Left colon (tissue), 2 donors: ENCODE measurements around the gene ADAM12. TPM values are rescaled to one million over a fixed set of nuclear protein-coding genes. Genes with fewer than 3 reads are reported as not detected.

Experiments
- ATAC-seq: fragments of 200-7000 bp; cut with Tn5 transposase; one replicate; pipeline ENCODE4 v1.9.1; 2020; ENCODE audit warnings: mild to moderate bottlenecking, moderate library complexity
- DNase-seq, 2 donors: peaks; one replicate each; pipeline ENCODE4 v3.0.0-alpha.2; 2020
- intact Hi-C, 2 donors: fragments of 100-400 bp; cut with DNase I in 1 of 2; cut with micrococcal nuclease in 1 of 2; formaldehyde crosslinking; loops; one replicate each; pipeline versions ENCODE4 v1.11.2 to v1.14.0; 2022; cut with DNase I, micrococcal nuclease
- total RNA-seq, 2 donors: library from RNA; stranded (reverse); fragmentation: NEBNext Ultra II Directional; extraction: Animal tissue kit (Norgen Biotek cat#: 25700); gene quantifications; one replicate each; pipeline ENCODE4 v1.2.1, GENCODE V29; 2021
- donor health status: DM: no; HTN: no; CAD: no.
- donor health status: DM: yes; HTN: yes; CAD: no.

The ADAM12 gene
- total RNA-seq, 2 donors from 2014 or later = 0.28 to 0.61 TPM

DNA sequence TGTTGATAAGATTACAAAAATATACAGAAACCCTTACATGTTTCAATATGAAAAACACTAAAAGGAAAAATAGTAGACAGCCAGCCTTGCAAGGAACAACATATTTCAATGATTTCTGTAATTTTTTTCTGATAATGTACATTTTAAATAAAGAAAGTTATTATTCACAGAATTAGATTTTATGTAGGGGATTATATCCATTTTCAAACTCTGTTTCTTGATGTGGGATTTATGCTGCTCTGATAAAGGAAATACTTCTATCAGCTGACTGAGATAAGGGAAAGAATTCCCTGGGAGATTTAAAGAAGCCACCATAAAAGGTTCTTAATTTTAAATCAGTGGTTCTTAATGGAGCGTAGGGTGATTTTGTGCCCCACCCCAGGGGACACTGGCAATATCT lies 180.4 kb downstream of the ADAM12 start:
- no peak for ATAC-seq
- intact Hi-C loops = no loop called here
- DNase-seq = no peak

DNA sequence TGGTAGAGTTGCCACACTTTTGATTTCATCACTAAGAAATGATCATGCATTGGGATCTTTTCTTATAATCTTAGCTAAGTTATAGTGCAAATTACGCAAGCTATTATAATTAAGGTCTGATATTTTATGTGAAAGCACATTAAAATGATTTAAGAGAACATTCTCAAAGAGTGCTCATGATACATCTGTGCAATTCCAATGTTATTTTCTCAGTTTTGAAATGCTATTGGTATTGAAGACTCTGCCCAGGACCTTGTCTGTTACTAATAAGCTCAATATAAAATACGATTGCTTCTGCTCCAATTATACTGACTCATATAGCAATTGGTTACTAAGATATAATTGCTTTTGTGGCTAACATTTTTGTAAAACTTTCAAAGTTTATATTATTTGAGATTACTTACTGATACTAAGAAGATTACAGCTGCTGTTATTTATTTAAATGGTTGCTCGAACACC lies 180.9 kb downstream of the ADAM12 start:
- no peak for ATAC-seq
- no peak for DNase-seq
- intact Hi-C loops = no loop called here

- intact Hi-C loops = no loop called here
- DNase-seq (no peak), ATAC-seq (no peak)
Measured at GRCh38 chr10:126205486-126206205, 182.6 kb downstream of the ADAM12 start.

- DNase-seq (no peak), ATAC-seq (no peak)
- intact Hi-C loops = no loop called here
Measured at GRCh38 chr10:126204320-126204719, 184.0 kb downstream of the ADAM12 start.

- intact Hi-C loops = no loop called here
- DNase-seq (no peak), ATAC-seq (no peak)
Measured at GRCh38 chr10:126203746-126204145, 184.5 kb downstream of the ADAM12 start.

DNA sequence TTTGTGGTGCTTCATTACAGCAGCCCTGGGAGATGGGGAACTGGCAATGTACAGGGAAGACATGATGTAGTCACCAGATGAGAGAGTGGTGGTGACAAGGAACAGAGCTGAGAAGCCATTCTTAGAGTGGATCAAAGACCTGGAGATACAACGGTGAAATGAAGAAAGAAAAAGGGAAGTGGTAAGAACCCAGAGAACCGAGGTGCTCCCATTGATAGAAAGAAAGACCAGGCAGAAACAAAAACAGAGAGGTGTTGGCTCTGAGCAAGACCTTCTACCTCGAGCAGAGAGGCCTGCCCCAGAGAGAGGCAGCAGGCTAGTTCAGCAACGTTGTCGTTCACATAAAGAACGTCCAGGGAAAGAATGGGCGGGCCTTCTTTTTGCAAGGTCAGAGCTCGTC lies 186.7 kb downstream of the ADAM12 start:
- intact Hi-C loops = no loop called here
- DNase-seq (no peak), ATAC-seq (no peak)

GRCh38 chr10:126199221-126199998 lies 188.9 kb downstream of the ADAM12 start:
- no peak for ATAC-seq
- intact Hi-C loops = no loop called here

DNA sequence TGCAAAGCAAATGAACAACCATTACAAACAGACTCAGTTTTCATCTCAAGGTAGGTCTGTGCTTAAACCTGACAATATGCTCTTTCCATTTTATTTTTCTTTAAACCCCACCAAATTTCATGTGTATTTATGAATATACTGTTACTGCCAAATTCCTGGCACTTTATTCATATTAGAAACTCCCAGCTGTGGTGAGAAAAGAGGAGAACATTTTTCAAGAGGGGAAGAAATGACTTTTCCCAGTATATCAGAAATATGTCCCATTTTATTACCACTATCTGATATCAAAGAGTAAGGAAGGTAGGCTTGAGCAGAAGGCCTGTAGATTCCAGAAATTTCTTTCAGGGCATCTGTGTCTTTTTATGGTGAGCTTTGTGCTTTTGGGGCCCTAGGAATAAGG lies 189.6 kb downstream of the ADAM12 start:
- intact Hi-C loops = no loop called here
- no peak for ATAC-seq
- no peak for DNase-seq

More at GRCh38 chr10:126199221-126199998, 188.9 kb downstream of the ADAM12 start:
- no peak for DNase-seq

- intact Hi-C loops = no loop called here
- DNase-seq = no peak
- no peak for ATAC-seq
Measured at GRCh38 chr10:126197036-126197543, 191.2 kb downstream of the ADAM12 start.

DNA sequence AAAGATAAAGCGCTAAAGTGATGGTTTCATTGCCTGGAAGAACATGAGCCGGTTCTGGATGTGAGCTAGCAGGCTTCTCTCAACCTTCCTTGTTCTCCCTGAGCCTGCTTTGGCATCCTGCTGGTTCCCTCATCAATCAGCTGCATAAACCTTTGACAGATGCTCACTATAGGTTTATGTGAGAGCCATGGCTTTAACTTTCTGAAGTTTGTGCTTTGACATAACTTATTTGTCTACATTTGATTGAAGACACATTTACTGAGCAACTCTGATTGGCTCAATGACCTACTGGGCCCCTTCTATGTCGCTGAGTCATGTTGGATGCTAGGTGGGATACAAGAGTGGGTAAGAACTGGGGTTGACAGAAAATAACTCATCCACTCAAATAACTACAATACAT lies 192.0 kb downstream of the ADAM12 start:
- intact Hi-C loops = no loop called here
- no peak for DNase-seq
- ATAC-seq = no peak

GRCh38 chr10:126191192-126191591 lies 197.1 kb downstream of the ADAM12 start:
- no peak for ATAC-seq
- intact Hi-C loops = no loop called here
- no peak for DNase-seq

DNA sequence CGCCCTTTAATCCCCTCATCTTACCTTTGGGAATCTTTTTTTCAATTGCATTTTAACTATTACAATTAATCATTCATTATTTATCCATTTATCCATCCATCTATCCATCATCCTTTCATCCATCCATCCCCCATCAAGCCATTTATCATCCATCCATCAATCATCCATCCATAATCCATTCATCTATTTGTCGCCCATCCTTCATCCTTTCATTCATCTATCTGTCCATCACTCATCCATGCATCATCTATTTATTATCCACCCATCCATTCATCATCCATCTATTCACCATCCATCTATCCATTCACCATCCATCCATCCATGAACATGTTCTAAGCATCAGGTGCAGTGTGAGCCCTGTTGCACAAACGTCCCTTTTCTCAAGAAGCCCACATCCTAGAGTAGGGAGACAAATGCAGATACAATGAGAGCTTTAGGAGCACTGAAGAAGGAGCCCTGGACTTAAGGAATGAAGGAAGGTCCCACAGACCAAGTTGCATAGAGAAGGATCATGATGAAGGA lies 199.5 kb downstream of the ADAM12 start:
- ATAC-seq (no peak), DNase-seq (no peak)
- intact Hi-C loops = no loop called here

DNA sequence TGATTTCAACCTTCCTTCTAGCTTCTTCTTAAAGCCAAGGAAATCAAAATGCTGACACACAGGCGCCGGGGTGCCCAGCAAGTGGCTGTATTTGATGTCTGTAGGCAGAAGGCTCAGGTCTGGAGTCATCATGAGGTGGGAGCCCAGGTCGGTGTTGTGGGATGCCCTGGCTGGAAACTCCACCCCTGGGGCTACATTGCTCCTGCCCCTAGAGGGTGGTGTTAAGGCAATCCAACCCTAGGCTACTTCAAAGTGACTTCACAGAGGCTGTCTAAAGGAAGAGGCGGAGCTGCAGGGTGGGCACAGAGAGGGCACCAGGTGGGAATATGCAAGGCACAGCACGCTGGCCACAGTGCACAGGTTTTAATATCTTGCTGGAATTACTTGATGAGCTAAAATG lies 200.9 kb downstream of the ADAM12 start:
- ATAC-seq = no peak

GRCh38 chr10:126186766-126187165 lies 201.5 kb downstream of the ADAM12 start:
- ATAC-seq = no peak
- no peak for DNase-seq
- intact Hi-C loops = no loop called here

More for the DNA sequence above, 200.9 kb downstream of the ADAM12 start:
- no peak for DNase-seq
- intact Hi-C loops = no loop called here

- ATAC-seq (no peak), DNase-seq (no peak)
- intact Hi-C loops = no loop called here
Measured at GRCh38 chr10:126185676-126186447, 202.4 kb downstream of the ADAM12 start.

- intact Hi-C loops = no loop called here
- ATAC-seq (no peak), DNase-seq (no peak)
Measured at GRCh38 chr10:126181626-126182025, 206.7 kb downstream of the ADAM12 start.

DNA sequence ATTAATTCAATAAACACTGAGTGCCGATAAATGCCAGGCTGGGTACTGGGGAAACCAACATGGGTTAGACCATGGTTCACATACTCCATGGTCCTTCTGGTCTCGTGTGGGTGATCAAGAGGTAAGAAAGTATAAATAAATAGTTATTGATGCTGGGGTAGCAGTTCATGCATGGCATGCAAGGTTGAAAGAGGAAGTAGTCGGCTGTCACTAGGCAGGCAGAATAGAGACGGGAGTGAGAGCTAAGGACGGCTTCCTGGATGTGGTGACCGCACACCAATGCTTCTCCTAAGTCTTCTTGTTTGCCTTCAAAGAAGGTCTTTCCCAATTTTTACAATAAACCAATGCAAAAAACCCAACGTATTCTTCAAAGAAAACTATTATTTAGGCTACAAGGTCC lies 208.6 kb downstream of the ADAM12 start:
- intact Hi-C loops = no loop called here
- ATAC-seq (no peak), DNase-seq (no peak)

DNA sequence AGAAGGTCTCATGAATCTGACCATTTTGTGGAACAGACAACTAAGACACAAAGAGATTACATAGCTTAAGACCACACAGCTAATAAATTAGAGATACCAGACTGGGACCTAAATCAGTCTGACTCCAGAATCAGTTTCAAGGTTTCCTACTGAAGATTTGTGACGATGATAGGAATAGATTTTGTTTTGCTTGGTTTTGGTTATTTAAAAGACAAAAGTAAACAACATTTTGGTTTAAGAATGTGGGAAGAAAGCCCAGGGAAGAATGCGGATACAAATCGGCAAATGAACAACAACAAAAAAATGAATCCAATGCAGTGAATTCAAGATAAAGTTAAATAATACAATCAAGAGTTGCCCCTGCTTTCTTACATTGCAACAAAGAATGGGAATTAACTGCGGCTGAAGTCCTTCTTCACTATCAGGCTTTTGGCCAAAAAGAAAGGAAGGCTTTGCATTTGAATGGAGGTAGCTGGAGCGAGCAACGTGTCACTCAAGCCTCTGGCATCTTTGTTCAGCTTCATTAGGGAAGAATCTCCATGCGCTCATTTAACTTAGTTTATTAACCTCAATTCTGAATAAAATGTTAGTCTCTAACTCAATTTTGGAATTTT lies 210.8 kb downstream of the ADAM12 start:
- ATAC-seq (no peak), DNase-seq (no peak)
- intact Hi-C loops = no loop called here
